GM20431 (cell line): ENCODE results near the gene IGF2.

Experiments used
- in situ Hi-C: fragments of 300-500 bp; cut with MseI, MboI; formaldehyde crosslinking; loops from one replicate; pipeline ENCODE4 v1.15.0; 2020; ENCODE audit warnings: low sequenced_read_pairs; ENCODE audit not compliant: unreplicated experiment

Gene IGF2

DNA sequence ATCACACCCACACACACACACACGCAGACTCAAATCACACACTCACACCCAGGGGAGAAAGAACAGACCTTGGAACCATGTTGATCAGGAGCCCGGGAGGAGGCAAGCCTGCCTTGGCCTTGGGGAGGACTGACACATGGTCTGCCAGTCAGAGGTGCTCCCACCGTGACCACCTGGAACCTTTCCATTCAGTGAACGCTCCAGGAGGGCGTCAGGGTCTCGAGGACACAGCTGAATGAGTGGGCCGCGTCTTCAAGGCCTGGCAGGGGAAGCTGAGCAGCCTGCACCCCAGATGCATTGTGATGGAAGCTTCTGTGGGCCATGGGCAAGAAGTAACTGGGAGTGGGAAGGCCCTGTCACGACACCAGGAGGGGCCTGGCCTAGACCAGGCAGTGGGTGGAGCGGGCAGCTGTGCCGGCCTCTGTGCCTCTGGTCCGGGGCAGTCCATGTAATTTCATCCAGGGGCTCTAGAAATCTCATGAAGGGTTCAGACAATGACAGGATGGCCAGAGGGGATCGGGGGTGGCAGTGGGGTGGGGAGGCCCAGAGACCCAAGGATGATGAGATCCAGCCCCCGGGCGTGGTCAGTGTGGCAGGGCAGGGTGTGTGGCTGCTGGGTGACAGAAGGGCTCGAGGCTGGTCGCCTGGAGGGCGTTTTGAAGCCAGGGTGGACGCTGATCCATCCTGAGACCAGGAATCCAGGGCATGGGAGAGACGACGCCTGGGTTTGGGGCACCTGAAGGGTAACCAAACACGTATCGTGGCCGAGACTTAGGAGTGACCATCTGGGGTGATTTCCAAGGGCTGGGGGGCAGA lies 53.7 kb downstream of the IGF2 start:
- in situ Hi-C loops = no loop called here

DNA sequence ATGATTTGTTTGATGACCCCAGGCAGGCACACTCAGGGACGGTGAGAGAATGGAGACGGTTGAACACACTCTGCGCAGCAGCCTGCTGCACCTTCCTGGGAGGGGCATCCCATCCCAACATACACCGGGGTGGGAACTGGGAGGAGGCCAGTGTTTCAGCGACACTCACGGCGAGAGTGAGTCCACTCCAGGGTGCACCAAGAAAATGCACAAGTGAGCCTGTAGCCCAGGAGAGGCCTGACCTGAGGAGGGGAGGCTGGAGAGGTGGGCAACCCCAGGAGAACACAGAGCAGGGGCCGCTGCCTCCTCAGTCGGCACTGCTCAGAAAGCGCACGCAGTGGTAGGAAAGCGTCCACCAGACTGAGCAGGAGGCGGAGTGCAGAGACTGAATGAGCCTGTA lies 54.5 kb downstream of the IGF2 start:
- in situ Hi-C loops = no loop called here
